GM19438 (cell line): ENCODE data around the gene HAPSTR1.

Experiments used
- ATAC-seq: cut with Tn5 transposase; IDR thresholded peaks from one replicate; pipeline ENCODE4 v1.9.1; 2021; ENCODE audit warnings: low read depth; ENCODE audit not compliant: unreplicated experiment

The HAPSTR1 gene

DNA sequence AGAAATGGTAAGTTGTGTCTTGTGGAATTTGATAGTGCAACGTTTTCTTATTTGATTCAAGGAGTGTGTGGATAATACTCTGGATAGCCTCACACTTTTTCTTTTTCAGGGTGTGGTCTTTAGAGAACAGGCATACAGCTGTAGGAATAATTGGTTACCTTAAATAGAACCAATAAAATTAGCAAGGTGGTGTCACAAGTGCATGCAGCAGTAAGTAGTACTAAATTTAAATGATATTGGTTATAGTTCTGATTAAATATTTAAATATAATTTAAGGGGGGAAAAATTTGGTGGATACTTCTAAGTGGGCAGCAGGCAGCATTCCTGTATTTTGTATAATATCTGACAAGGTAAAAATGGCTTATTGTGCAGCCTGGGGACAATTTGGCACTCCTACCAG, 3.7 kb downstream of the HAPSTR1 start:
- no peak for ATAC-seq

DNA sequence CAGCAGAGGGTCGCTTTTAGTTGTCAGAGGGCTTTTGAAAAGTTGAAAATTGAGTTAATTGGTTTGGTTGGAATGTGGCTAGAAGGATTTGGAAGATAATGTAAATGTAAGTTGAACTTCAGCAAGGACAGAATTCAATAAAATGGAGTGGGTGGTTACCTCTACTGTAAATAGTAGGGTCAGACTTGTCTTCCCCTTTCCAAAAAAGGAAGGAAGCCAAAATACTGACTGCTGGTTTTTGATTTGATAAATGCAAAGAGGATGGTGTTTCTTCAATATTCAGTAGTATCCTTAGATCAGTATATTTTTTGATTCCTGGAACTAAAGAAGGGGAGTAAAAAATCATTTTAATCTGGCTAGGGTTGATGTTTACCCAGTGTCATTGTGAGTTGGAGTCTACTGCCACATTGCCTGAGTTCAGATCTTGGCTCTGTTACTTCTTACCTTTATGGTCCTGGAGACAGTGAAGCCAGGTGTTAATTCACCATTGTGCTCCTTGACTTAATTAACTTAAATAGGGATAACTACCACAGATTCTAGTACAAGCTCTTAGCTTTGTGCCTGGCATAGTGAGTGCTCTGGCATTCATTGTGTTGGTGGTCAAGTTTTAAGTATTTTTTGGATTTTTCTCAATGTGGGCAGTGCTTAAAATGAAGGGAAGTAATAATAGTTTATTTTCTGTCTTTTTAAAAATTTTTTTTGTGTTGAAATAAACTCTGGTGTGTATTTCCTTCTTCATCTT, 4.4 kb downstream of the HAPSTR1 start:
- no peak for ATAC-seq

DNA sequence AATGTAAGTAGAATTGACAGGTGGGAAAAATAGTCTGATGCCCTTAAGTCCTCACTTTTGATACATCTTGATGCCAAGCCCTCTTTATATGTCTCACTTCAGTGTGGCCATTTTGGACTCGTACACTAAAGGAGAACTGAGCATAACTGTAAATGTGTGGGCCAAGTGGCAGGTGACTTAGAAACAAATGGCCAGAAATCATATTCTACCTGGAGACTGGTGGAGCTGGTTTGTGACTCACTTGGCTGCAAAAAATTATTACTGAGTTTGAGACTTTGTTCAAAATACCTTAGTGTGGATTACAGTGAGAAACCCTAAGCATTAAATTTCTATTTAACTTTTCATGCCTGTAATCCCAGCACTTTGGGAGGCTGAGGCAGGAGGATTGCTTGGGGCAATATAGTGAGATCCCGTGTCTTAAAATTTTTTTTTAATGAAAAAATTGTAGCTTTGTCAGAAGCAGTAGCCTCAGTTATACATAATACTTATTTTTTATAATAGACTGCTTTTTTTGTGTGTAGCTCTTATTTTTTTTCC, 5.0 kb downstream of the HAPSTR1 start:
- ATAC-seq: no peak

DNA sequence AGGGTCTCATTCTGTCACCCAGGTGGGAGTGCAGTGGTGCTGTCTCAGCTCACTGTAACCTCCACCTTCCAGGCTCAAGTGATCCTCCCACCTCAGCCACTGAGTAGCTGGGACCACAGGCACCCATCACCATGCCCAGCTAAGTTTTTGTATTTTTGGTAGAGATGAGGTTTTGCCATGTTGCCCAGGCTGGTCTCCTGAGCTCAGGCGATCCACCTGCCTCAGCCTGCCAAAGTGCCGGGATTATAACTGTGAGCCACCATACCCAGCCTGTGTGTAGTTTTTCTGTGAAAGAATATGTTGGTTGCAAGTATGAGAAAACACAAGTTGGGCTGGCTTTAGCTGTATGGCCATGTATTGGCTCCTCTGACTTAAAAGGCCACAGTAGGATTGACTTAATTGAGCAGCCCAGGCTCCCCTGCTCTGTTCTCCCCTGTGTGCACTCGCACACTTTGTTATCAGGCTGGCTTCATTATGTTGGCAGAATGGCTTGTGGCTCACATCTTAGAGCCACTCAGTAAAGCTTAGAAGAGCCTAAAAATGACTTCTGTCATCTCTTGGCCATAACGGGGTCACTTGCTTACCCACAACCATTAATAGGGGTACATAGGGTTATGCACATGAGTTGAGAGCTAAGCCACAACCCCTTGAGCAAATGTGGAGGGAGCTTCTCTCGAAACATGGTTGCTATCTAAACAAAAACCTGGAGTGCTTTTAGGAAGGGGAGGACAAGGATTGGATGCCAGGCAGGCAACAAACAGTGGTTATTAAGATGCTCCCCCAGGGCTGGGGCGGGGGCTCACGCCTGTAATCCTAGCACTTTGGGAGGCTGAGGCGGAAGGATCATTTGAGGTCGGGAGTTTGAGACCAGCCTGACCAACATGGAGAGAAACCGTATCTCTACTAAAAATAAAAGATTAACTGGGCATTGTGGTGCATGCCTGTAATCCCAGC, 6.1 kb downstream of the HAPSTR1 start:
- ATAC-seq: no peak

DNA sequence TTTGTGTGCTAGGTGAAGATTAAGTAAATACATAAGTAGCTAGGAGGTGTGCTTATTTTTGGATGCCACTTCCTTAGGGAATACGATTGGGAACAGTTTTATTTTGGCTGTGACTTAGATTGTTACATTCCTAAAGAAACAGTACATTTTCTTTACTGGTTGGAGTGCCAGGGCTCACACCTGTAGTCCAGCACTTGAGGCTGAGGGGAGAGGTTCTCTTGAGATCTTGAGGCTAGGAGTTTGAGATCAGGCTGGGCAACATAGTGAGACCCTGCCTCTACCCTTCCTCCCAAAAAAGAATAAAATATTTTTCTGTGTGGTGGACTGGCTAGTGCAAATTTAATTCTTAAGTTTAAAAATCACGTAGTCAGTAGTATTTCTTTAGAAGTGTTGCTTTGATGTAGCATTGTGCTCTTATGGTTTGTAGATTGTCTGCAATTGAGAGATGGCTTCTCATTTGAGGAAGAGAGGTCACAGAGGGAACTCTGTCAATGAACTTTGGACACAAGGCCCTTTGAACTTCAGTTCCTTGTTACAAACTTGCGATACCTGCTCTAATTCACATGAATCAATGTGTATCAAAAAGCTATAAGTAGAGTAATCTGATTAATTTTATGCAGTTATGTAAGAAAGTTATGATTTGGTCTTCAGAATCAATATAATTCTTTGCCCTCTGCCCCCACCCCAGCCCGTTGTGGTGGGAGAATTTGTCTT, 7.1 kb downstream of the HAPSTR1 start:
- ATAC-seq: no peak

DNA sequence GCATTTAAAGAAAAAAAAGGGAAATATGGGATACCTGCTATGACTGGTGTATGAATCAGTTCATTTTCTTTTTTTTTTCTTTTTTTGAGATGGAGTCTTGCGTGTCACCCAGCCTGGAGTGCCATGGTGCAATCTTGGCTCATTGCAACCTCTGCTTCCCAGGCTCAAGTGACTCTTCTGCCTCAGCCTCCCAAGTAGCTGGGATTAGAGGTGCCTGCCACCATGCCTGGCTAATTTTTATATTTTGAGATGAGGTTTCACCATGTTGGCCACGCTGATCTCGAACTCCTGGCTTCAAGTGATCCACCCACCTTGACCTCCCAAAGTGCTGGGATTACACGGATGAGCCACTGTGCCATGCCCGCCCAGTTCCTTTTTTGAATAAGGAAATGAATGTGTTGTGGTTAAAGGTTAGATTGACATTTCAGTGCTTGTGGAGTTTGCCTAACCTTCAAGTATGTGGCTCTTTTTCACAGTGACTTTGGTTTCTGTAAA, 7.7 kb downstream of the HAPSTR1 start:
- peak; percentile 67 for ATAC-seq

DNA sequence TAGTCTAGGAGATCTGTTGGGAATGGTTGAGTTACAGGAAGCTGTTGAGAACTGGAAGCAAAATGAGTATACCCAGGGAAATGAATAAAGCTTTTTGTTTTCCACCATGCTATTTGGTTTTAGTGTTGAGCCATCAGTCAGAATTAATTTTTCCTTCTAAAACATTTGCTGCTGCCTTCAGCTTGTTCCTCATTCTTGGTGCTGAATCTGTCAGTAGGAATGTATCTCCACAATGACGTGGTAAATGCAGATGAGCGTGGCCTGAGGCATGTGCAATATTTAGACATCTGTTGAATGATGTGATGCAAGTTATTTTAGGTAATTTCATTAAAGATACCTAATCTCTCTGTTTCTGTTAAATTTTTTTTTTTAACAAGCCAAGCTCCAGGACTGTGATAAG, 10.9 kb downstream of the HAPSTR1 start:
- no peak for ATAC-seq

DNA sequence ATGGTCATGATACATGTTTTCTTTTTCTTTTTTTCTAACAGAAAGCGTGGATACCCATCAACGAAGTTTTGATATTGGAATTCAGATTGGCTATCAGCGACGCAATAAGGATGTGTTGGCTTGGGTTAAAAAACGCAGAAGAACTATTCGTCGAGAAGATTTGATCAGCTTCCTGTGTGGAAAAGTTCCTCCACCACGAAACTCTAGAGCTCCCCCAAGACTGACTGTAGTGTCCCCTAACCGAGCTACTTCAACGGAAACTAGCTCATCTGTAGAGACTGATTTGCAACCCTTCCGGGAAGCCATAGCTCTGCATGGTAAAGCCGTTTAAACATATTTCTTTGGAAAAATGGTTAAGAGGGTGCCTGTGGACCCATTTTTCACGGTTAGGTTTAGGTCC, 11.5 kb downstream of the HAPSTR1 start:
- ATAC-seq: no peak

DNA sequence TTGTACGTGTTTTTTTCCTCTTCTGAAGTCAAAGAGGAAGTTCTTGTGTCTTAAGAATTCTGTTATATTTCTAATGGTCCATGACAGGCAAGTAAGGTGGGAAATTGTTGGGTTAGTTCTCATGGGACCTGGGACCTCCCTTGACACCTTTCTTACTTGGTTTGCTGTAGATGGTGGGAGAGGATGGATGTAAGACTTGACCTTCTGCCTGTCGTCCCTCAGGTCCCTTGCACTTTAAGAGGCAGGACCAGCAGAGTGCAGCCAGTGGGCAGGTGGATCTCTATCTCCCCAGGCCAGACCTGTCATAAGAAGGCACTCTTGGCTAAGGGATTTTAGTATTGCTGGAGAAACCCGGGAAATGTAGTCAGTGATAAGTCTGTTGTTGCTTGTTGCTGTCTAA, 12.1 kb downstream of the HAPSTR1 start:
- no peak for ATAC-seq

DNA sequence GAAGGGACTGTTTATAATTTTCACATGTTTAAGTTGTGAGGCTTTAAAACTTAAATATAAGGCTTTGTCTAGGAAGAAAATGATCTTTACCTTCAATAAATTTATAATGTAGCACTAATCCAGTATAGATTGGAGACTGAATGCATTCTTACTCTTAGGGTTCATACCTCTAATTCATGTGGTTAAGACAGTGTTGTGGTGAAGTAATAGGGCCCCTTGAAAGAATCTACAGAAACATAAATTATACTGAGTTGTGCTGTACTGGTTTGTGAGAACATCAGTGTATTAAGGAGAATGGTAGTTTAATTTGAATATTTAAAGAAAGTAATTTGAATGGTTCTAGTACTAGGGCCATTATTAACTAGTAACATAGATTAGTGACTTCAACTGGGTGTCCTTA, 13.7 kb downstream of the HAPSTR1 start:
- ATAC-seq: no peak

DNA sequence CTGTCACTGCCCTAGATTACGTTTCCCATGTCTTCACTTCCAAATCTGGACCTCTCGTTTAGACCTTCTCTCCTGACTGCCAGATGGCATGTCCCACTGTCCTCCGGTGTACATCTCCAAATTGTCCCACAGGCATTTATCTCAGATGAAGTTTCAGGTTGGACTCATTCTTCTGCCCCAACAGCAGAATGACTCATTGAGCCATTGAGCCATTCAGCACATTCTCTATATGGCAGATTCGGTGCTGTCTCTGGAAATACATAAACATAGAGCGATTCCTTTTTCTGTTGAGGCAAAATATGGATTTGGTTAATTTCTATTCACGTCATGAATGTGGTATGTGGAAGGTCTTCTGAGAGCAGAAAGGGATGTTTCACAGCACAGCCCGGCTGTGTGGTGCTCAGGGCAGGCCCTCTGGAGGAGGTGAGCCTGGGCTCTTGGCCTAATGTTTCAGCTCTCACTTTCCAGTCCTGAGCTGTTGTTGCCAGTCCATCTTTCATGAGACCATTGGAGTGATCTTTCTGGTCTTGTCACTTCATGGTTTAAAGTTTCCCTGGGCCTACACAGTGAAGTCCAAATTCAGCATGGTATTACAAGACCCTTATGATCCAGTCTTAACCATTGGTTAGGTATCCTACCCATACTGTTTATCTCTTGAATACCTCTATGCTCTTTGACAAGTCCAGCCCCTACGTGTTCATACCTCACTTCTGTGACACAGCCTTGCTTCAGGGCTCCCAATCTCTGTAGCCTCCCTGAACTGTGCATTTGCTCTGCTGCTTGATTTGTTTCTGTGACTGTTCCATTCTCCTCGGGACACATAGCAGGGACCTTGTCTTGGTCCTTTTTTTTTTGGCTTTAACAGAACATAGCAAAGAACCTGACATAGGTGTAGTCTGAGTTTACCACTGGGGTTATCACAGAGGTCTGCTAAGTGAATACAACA, 15.9 kb downstream of the HAPSTR1 start:
- no peak for ATAC-seq

DNA sequence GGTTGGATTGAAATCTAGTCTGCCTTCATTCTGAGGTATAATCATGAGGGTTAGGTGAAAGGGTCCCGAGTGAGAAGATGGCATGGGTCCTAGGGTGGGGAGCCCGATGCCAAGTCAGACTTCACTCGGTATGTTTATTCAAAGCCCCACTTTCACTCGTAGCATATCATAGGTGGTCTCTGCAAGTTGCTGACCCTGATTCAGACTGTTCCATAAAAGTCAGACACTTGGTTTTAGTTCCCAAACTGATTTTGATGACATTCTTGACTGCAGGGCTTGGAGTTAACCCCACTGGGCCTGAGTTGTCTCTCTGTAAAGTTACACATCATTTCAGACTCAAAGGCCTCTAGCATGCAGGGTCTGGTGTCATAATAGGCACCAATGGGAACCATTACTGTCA, 17.8 kb downstream of the HAPSTR1 start:
- ATAC-seq: no peak

DNA sequence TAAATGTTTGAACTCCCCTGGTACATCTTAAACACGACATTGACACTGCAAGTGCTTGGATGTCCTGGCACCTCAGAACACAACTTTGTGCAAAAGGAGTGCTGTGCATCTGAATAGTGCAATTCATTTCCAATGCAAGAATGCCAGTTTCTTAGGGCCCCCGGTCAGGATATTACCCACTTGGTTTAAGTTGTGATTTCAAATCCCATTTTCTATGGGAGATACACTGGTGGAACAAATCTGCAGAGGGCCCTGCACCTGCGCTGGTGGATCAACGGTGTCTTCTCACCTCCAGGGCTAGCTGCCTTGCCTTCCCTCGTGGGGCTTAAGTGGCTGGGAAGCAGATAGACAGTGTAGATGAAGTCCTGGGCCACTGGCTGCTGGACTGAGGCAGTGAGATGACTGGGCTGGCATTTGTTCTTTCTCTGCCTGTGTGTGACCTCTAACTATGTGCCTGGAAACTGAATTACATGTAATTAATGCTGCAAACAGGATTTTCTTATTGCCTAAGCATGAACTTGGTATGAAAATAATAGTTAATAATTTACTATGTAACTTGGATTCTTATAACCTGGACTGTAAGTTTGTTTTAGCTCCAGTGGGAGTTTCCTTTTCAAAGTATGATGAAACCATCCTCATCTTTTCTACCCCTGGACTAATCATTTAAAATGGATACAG, 20.9 kb downstream of the HAPSTR1 start:
- no peak for ATAC-seq

DNA sequence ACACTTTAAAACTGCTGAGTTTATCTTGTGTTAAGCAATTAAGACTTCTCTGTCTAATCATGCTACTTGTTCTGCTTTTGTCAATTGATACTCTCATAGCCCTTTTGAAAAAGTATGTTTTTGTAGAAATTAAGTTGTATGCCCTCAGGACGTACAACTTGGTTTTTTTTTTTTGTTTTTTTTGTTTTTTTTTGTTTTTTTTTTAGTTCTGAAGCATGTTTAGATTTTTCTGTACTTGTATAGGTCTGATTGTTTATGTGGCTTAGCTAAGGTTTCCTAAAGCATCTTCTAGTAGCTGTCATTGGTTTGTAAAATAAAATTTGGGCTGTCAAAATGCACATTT, 21.4 kb downstream of the HAPSTR1 start:
- ATAC-seq: no peak

DNA sequence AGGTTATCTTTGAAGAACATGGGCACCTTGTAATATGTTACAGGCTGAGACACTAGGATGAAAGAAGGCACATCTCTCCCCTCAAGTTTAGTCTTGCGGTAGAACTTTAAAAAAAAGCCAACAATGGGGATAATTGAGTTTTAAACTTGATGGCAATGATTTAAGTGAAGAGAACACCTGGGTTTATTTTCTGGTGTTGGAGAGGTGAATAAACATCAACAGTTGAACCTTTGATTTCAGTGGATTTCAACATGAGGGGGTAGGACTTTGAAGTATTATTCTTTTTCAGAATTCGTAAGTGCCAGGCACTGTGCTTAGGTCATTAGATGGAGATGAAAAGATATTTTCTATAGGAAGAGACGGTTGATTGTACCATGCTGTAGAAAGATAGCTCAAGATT, 22.3 kb downstream of the HAPSTR1 start:
- no peak for ATAC-seq

DNA sequence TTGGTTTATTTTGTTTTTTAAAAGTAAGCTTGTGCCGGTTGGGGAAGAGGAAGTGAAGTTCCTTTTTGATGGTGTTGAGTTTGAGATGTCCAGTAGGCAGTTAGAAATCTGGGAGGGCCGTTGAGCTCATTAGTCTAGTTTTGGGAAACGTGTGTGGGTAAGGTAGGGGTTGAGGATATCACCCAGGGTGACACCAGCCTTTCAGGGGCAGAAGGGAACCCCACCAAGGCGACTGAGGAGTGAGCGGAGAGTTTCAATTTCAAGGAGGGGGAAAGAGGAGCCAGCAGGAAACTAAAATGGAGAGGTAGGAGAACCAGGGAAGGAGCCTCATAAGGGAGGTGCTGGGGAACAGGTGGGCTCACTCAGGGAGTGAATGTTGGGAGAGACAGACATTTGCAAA, 22.7 kb downstream of the HAPSTR1 start:
- no peak for ATAC-seq

DNA sequence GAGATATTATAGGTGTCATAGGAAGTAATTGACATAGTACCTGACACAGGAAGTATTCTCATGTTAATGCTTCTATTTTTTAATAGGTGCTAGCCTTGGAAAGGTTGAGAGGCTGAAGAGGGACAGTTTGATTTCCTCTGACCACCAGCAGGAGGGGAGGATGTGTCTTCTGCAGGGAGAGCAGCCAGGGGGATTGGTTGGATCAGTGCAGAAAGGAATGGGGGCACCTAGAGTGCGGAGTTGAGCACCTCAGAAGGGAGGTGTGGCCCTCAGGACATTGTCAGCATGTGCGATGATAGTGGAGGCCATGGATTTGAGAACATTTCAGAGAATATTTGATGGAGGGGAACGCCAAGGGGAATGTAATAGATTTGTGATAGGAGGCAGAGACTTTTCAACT, 23.4 kb downstream of the HAPSTR1 start:
- ATAC-seq: no peak

DNA sequence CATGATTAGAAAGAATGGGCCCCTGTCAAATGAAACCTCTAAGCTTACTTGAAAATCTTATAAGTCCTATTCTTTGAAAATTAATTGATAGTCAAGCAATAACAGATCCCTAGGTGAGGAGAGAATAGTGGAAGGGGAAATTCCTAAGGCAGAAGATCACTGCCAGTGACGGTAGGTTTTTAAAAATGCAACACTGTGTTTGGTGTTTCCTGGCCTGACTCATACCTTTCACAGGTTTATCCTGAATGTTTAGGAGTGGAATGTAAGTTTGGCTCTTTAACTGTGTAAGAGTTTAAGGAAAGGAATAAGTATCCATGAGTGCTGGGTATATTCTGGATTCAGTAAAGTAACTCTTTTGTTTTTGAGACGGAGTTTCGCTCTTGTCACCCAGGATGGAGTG, 23.8 kb downstream of the HAPSTR1 start:
- no peak for ATAC-seq

DNA sequence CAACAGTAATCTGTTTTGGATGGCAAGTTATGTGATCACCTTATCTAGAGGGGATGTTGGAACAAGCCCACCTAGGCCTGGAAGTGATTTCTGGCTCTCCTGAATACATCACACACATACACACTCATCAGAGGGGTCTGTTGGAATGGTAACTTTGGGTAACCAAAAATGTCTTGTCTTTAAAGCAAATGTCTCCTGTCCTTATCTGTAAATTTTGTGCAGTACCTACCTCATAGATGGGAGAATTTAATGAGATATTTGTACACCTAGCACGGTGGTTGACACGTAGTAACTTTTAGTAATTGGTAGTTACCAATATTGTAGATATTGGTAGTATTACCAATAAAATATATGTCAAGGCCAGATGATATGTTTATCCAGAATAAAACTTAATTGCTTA, 24.7 kb downstream of the HAPSTR1 start:
- ATAC-seq: no peak
